Type B pancreatic cell (in vitro differentiated cells): ENCODE results near the gene OR1I1. TPM values are rescaled to one million over a fixed set of nuclear protein-coding genes. Genes with fewer than 3 reads are reported as not detected.

Source experiments
- DNase-seq: peaks from one replicate; pipeline ENCODE4 v3.0.0; 2021; ENCODE audit warnings: mixed read lengths; ENCODE audit not compliant: unreplicated experiment; ENCODE audit errors: extremely low spot score
- H3K27ac Mint-ChIP-seq: 2 replicates; pipeline ENCODE4 v1.8.0; 2021; ENCODE audit warnings: mild to moderate bottlenecking, mixed read lengths
- H3K27me3 Mint-ChIP-seq: 2 replicates; pipeline ENCODE4 v1.8.0; 2021; ENCODE audit warnings: mixed read lengths
- H3K36me3 Mint-ChIP-seq: 2 replicates; pipeline ENCODE4 v1.8.0; 2021; ENCODE audit warnings: mixed read lengths
- H3K4me1 Mint-ChIP-seq: one replicate; pipeline ENCODE4 v1.8.0; 2021; ENCODE audit warnings: mixed read lengths; ENCODE audit not compliant: unreplicated experiment
- H3K4me3 Mint-ChIP-seq: 2 replicates; pipeline ENCODE4 v1.8.0; 2021; ENCODE audit warnings: mild to moderate bottlenecking, mixed read lengths
- H3K9me3 Mint-ChIP-seq: 2 replicates; pipeline ENCODE4 v1.8.0; 2021; ENCODE audit warnings: mixed read lengths
- long read RNA-seq: library from polyadenylated mRNA; unstranded; transcript quantifications from one replicate; pipeline ENCODE4 v2.0.0, GENCODE V29; 2020
- total RNA-seq: library from RNA; stranded (reverse); gene quantifications from 2 replicates; pipeline ENCODE4 v1.2.1, GENCODE V29; 2021; ENCODE audit warnings: low replicate concordance
- TF ChIP-seq, protein P1 (sequence below): fragments of 200-600 bp; sonication (generic); conservative IDR thresholded peaks from 2 replicates; pipeline ENCODE4 v1.5.0; 2021; ENCODE audit warnings: antibody characterized with exemption, mild to moderate bottlenecking

OR1I1 gene, protein sequence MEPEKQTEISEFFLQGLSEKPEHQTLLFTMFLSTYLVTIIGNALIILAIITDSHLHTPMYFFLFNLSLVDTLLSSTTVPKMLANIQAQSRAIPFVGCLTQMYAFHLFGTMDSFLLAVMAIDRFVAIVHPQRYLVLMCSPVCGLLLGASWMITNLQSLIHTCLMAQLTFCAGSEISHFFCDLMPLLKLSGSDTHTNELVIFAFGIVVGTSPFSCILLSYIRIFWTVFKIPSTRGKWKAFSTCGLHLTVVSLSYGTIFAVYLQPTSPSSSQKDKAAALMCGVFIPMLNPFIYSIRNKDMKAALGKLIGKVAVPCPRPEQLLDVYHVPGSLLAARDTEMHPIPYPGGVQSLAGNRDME
- not detected in 2 replicates for total RNA-seq
- long read RNA-seq = 0 reads

DNA sequence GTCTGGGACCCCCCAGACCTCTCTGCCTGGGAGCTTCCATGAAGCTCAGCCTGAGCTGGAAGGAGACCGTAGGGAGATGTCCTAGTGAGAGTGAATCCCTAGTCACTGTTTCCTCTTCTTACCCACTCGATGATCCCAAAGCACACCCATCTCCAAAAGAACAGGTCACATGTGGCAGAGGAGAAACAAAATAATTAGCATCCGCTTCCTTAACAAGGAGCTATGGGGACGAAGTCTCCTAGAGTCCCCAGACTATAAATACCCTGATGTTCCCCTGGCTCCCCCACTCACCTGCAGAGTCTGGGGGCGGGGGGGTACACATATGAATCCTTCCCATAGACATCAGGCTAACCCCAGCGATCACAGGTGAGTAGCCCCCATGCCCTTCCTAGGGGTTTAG lies at the start of gene OR1I1:
Gene OR1I1, plus strand, starts transcription at position 301 of the 400 bp plus-strand sequence. CDS start 4,855 bp downstream, outside the sequence.
- H3K9me3 Mint-ChIP-seq = no peaks in the 10 kb centered on the region
- peaks cover 28% of the 10 kb centered on the region for H3K27me3 Mint-ChIP-seq
- no peaks in the 10 kb centered on the region for H3K36me3 Mint-ChIP-seq
- no peak within 1 kb of the TSS for H3K4me3 Mint-ChIP-seq
- DNase-seq = no peak
- TF ChIP-seq, protein P1, sequence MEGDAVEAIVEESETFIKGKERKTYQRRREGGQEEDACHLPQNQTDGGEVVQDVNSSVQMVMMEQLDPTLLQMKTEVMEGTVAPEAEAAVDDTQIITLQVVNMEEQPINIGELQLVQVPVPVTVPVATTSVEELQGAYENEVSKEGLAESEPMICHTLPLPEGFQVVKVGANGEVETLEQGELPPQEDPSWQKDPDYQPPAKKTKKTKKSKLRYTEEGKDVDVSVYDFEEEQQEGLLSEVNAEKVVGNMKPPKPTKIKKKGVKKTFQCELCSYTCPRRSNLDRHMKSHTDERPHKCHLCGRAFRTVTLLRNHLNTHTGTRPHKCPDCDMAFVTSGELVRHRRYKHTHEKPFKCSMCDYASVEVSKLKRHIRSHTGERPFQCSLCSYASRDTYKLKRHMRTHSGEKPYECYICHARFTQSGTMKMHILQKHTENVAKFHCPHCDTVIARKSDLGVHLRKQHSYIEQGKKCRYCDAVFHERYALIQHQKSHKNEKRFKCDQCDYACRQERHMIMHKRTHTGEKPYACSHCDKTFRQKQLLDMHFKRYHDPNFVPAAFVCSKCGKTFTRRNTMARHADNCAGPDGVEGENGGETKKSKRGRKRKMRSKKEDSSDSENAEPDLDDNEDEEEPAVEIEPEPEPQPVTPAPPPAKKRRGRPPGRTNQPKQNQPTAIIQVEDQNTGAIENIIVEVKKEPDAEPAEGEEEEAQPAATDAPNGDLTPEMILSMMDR = no peak
- H3K4me1 Mint-ChIP-seq = no peaks in the 10 kb centered on the region
- H3K27ac Mint-ChIP-seq = no peak within 1 kb of the TSS

DNA sequence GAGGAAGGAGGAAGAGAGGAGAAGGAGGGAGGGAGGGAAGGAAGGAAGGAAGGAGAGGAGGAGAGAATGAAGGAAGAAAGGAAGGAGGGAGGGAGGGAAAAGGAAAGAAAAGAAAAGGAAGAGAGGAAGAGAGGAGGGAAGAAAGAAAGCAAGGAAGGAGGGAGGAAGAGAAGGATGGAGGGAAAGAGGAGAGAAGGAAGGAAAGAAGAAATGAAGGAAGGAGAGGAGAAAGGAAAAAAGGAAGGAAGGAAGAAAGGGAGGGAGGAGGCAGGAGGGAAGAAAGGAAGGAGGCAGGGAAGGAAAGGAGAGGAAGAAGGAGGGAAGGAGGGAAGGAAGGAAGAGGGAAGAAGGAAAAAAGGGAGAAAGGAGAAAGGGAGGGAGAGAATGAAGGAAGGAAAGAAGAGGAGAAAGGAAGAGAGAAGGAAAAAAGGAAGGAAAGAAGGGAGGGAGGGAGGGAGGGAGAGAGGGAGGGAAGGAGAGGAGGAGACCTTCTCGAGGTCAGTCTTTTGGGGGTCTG lies 46.2 kb upstream of the OR1I1 start:
- no peak for DNase-seq
- Mint-ChIP-seq H3K9me3 (no peaks in the 10 kb centered on the region), H3K36me3 (no peaks in the 10 kb centered on the region), H3K27ac (no peak overlapping the region), H3K27me3 (peaks cover 10% of the 10 kb centered on the region), H3K4me1 (no peaks in the 10 kb centered on the region), H3K4me3 (no peak overlapping the region)
- TF ChIP-seq, protein P1 = no peak

DNA sequence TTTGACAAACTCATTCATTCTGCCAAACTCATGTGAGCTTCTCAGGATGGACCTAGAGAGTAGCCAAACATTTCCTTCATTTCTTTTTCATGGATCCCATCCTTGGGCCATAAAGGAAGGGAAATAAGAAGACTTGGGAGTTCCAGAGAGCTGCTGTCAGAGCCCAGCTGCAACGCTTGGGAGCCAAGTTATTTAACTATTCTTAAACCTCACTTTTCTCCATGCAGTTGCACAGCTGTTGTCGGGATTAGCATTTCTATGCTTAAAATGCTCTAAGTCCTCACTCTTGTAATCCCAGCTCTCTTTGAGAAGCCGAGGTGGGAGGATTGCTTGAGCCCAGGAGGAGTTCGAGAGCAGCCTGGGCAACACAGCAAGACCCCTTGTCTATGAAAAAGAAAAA lies 44.4 kb upstream of the OR1I1 start:
- Mint-ChIP-seq H3K4me1 (no peaks in the 10 kb centered on the region), H3K9me3 (no peaks in the 10 kb centered on the region), H3K27ac (no peak overlapping the region), H3K4me3 (no peak overlapping the region), H3K27me3 (peaks cover 10% of the 10 kb centered on the region), H3K36me3 (no peaks in the 10 kb centered on the region)
- TF ChIP-seq, protein P1 = no peak
- no peak for DNase-seq

DNA sequence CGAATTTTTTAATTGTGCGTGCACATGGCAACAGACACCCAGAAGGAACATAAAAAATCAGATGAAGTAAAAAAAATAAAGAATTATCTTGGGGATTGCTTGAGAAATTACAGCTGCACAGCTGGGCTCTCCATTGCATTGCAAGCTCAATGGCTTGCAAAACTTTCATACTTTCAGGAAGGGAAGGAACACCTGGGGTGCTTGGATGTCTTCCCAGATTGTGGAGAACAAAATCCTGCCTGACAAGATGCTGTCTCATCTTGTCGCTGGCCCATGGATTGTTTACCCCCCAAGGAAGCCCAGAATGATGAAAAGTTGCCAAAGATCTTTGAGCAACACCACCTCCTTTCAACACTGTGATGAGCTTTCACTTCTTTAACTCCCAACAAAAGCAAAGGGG lies 43.7 kb upstream of the OR1I1 start:
- TF ChIP-seq, protein P1 = no peak
- Mint-ChIP-seq H3K4me1 (no peaks in the 10 kb centered on the region), H3K27ac (no peak overlapping the region), H3K36me3 (no peaks in the 10 kb centered on the region), H3K4me3 (no peak overlapping the region), H3K27me3 (peaks cover 10% of the 10 kb centered on the region), H3K9me3 (no peaks in the 10 kb centered on the region)
- DNase-seq = no peak

DNA sequence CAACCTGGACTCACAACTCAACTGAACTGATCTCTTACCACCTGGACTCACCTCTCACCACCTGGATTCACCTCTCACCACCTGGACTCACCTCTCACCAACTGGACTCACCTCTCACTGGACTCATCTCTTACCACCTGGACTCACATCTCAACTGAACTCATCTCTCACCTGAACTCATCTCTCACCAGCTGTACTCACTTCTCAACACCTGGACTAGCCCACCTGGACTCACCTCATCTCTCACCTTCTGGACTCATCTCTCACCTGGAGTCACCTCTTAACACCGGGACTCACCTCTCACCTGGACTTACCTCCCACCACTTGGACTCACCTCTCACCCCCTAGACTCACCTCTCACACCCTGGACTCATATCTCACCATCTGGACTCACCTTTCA lies 40.0 kb upstream of the OR1I1 start:
- Mint-ChIP-seq H3K4me3 (no peak overlapping the region), H3K9me3 (no peaks in the 10 kb centered on the region), H3K27me3 (peaks cover 4% of the 10 kb centered on the region), H3K4me1 (no peaks in the 10 kb centered on the region), H3K27ac (no peak overlapping the region), H3K36me3 (no peaks in the 10 kb centered on the region)
- TF ChIP-seq, protein P1 = no peak
- DNase-seq = no peak
